K562 (cell line): ENCODE results near the gene YES1. TPM values are rescaled to one million over a fixed set of nuclear protein-coding genes. Genes with fewer than 3 reads are reported as not detected.

ENCODE experiments used
- ARID2 ChIP-seq: fragments of 450-650 bp; IDR thresholded peaks from 2 replicates; pipeline ENCODE4 v1.6.1; 2017; ENCODE audit warnings: antibody characterized with exemption, mild to moderate bottlenecking
- ATF6 ChIP-seq: sonication (generic); formaldehyde crosslinking; IDR thresholded peaks from 2 replicates; pipeline ENCODE4 v1.4.0; 2020; ENCODE audit warnings: mild to moderate bottlenecking, missing genetic modification reagents
- CBX8 ChIP-seq: fragments of 200-600 bp; sonication (generic); IDR thresholded peaks from 2 replicates; pipeline ENCODE4 v1.6.1; 2012; ENCODE audit warnings: borderline replicate concordance, mixed run types, low read depth, mild to moderate bottlenecking, moderate library complexity, mixed read lengths, low read length, control low read depth, inconsistent platforms; ENCODE audit not compliant: poor library complexity, severe bottlenecking; ENCODE audit errors: extremely low read depth
- GABPB1 ChIP-seq: sonication (generic); formaldehyde crosslinking; IDR thresholded peaks from 2 replicates; pipeline ENCODE4 v1.8.0; 2022; ENCODE audit warnings: mild to moderate bottlenecking, missing genetic modification reagents
- GATA2 ChIP-seq: sonication (generic); formaldehyde crosslinking; IDR thresholded peaks from 2 replicates; pipeline ENCODE4 v1.4.0; 2020; ENCODE audit warnings: mild to moderate bottlenecking, missing genetic modification reagents
- HMG20B ChIP-seq: fragments of 250-450 bp; sonication (Bioruptor Pico); IDR thresholded peaks from 2 replicates; pipeline ENCODE4 v1.5.0; 2021; ENCODE audit warnings: mild to moderate bottlenecking
- JUN ChIP-seq, 2 experiments: sonication (generic) in 1 of 2; formaldehyde crosslinking in 1 of 2; IDR thresholded peaks; 2 replicates each; pipeline versions ENCODE4 v1.6.1 to v1.8.0; 2012 to 2022; ENCODE audit warnings: borderline replicate concordance in 2 of 2, mild to moderate bottlenecking in 2 of 2, improper control_type of control experiment in 1 of 2, low read depth in 1 of 2, low read length in 1 of 2, missing genetic modification reagents in 1 of 2
- JUND ChIP-seq, 2 experiments: IDR thresholded peaks; 2 replicates in 1 of 2; 3 replicates in 1 of 2; pipeline ENCODE4 v1.6.1; 2011; ENCODE audit warnings: borderline replicate concordance in 2 of 2, low read depth in 2 of 2, low read length in 2 of 2, improper control_type of control experiment in 1 of 2, missing biosample characterization in 1 of 2, missing genetic modification characterization in 1 of 2, missing genetic modification reagents in 1 of 2
- KAT7 ChIP-seq: sonication (generic); formaldehyde crosslinking; IDR thresholded peaks from 2 replicates; pipeline ENCODE4 v1.8.0; 2022; ENCODE audit warnings: missing genetic modification reagents, mild to moderate bottlenecking, borderline replicate concordance
- KHSRP ChIP-seq: fragments of 450-650 bp; IDR thresholded peaks from 2 replicates; pipeline ENCODE4 v1.6.1; 2017
- MCM5 ChIP-seq: fragments of 450-650 bp; IDR thresholded peaks from 2 replicates; pipeline ENCODE4 v1.6.1; 2016; ENCODE audit warnings: low read depth
- PHB2 ChIP-seq: fragments of 450-650 bp; IDR thresholded peaks from 2 replicates; pipeline ENCODE4 v1.6.1; 2017; ENCODE audit warnings: low read depth
- PHTF2 ChIP-seq: fragments of 250-450 bp; sonication (Bioruptor Pico); IDR thresholded peaks from 2 replicates; pipeline ENCODE4 v1.5.0; 2021; ENCODE audit warnings: mild to moderate bottlenecking
- POLR2B ChIP-seq: fragments of 450-650 bp; IDR thresholded peaks from 2 replicates; pipeline ENCODE4 v1.6.1; 2018; ENCODE audit warnings: low read depth; ENCODE audit not compliant: partially characterized antibody
- PTTG1 ChIP-seq: fragments of 450-650 bp; IDR thresholded peaks from 2 replicates; pipeline ENCODE4 v1.6.1; 2016; ENCODE audit warnings: low read depth, mild to moderate bottlenecking, missing genetic modification characterization, missing compliant biosample characterization
- RBFOX2 ChIP-seq: fragments of 200-400 bp; formaldehyde crosslinking; IDR thresholded peaks from 2 replicates; pipeline ENCODE4 v1.6.1; 2017; ENCODE audit warnings: low read depth, mild to moderate bottlenecking, low read length, moderate library complexity
- RNF2 ChIP-seq: sonication (generic); IDR thresholded peaks from 2 replicates; pipeline ENCODE4 v1.6.1; 2016
- SOX6 ChIP-seq: fragments of 450-650 bp; IDR thresholded peaks from 2 replicates; pipeline ENCODE4 v1.6.1; 2014; ENCODE audit warnings: mild to moderate bottlenecking
- STAT5B ChIP-seq: fragments of 250-450 bp; sonication (Bioruptor Pico); IDR thresholded peaks from 2 replicates; pipeline ENCODE4 v1.8.0; 2021; ENCODE audit warnings: mild to moderate bottlenecking, inconsistent platforms
- TCF3 ChIP-seq: sonication (generic); formaldehyde crosslinking; IDR thresholded peaks from 2 replicates; pipeline ENCODE4 v1.4.0; 2020; ENCODE audit warnings: mild to moderate bottlenecking, missing genetic modification reagents
- TFAP4 ChIP-seq: sonication (generic); formaldehyde crosslinking; IDR thresholded peaks from 2 replicates; pipeline ENCODE4 v1.8.0; 2022; ENCODE audit warnings: missing genetic modification reagents, mild to moderate bottlenecking, moderate library complexity, borderline replicate concordance
- ZNF316 ChIP-seq: fragments of 450-650 bp; IDR thresholded peaks from 2 replicates; pipeline ENCODE4 v1.6.1; 2016
- ZNF347 ChIP-seq: fragments of 450-650 bp; formaldehyde crosslinking; IDR thresholded peaks from 2 replicates; pipeline ENCODE4 v1.4.0; 2020; ENCODE audit warnings: low read depth, mild to moderate bottlenecking, moderate library complexity
- ZNF707 ChIP-seq: fragments of 250-450 bp; sonication (Bioruptor Pico); conservative IDR thresholded peaks from 2 replicates; pipeline ENCODE4 v1.8.0; 2022; ENCODE audit warnings: inconsistent platforms, mild to moderate bottlenecking, moderate library complexity
- polyA plus RNA-seq, 8 experiments: library from polyadenylated mRNA; depleted of rRNA in 4 of 8; stranded (reverse) in 5 of 8; unstranded in 3 of 8; fragments of >200 nt; fragmentation: Nextera tagmentation in 2 of 8; fragmentation: Illumina TruSeq in 1 of 8; extraction: Ambion mirVana in 2 of 8; extraction: Trizol in 1 of 8; gene quantifications; 2 replicates each; pipeline versions ENCODE4 v1.2.1 to v1.2.3, GENCODE V29; 2011 to 2014; ENCODE audit warnings: inconsistent platforms in 1 of 8, missing spikeins in 1 of 8
- total RNA-seq, 7 experiments: library from RNA; depleted of rRNA in 6 of 7; stranded (reverse); fragments of >200 nt in 6 of 7; fragmentation: Illumina TruSeq in 2 of 7; extraction: Trizol in 2 of 7; gene quantifications; 2 replicates each; pipeline versions ENCODE4 v1.2.1 to v1.2.3, GENCODE V29; 2011 to 2021; ENCODE audit warnings: low replicate concordance in 1 of 7
- TF ChIP-seq, protein P1 (sequence below): fragments of 450-650 bp; IDR thresholded peaks from 2 replicates; pipeline ENCODE4 v1.6.1; 2016

YES1 gene
- total and polyA plus RNA-seq, 9 of the 15 experiments (the other 6 are each of a cell fraction or from before 2014, with no cell fraction given), result 37.2 to 115 (median 77.7) TPM

DNA sequence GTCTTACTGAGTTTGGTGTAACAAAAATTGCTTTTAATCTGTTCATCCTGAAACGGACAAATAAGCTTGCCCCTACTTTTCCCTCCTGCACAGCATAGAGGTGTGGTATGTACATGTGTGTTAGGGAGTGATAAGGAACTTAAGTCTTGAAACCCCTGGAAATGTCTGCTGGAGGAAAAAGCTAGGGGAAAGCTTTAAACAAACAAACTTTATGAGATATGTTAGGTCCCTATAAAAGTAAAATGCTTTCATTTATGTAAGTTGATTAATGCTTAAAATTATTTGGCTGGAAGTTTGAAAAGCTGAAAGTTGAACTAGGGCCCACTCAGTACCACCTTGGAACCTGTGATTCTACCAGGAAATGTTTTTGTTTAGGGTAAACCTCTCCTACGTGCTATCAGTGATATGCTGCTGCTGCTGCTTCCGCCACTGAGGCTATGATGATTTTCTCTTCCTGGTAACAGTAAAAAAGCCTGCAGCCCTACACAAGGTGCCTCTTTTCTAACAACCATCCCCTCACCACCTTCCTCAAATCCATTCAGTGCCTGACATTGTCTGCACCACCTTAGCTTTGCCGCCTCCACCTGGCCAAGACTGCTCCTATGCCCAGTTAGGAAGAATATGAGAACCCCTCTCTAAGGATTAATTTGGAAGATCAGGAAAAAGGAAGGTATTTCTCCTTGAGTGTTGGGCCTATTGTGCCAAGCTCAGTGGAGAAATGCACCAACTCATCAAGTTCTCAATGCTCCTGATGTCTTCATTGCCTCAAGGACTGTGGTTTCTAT lies 2.5 kb upstream of the YES1 start (continued):
- TF ChIP-seq, protein P1, sequence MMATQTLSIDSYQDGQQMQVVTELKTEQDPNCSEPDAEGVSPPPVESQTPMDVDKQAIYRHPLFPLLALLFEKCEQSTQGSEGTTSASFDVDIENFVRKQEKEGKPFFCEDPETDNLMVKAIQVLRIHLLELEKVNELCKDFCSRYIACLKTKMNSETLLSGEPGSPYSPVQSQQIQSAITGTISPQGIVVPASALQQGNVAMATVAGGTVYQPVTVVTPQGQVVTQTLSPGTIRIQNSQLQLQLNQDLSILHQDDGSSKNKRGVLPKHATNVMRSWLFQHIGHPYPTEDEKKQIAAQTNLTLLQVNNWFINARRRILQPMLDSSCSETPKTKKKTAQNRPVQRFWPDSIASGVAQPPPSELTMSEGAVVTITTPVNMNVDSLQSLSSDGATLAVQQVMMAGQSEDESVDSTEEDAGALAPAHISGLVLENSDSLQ, result no peak; the same call in 1 of the 2 replicates
- 0 out of 2 replicates have a peak, but pooled peaks have one; percentile 43 for TF ChIP-seq ARID2
- 0 out of 2 replicates have a peak, but pooled peaks have one; percentile 15 for TF ChIP-seq ATF6 (CRISPR knock-in tag)
- peak; percentile 69 for TF ChIP-seq SOX6
- TF ChIP-seq GABPB1 (CRISPR knock-in tag), result peak; percentile 36; the same call in 1 of the 2 replicates
- TF ChIP-seq ZNF347 (CRISPR knock-in tag), result no peak
- TF ChIP-seq RNF2, result peak; percentile 76
- no peak for TF ChIP-seq HMG20B (CRISPR knock-in tag)
- peak; percentile 39 for TF ChIP-seq POLR2B
- no peak for TF ChIP-seq STAT5B
- TF ChIP-seq CBX8, result no peak
- no peak for TF ChIP-seq ZNF707 (CRISPR knock-in tag)
- peak; percentile 64 for TF ChIP-seq RBFOX2
- no peak for TF ChIP-seq MCM5
- peak; percentile 28; the same call in 1 of the 2 replicates for TF ChIP-seq JUND (IDR thresholded peaks at IDR 0.05; ENCODE audit: borderline replicate concordance, low read depth, low read length)
- TF ChIP-seq JUND (tag; IDR thresholded peaks at IDR 0.05; ENCODE audit: borderline replicate concordance, low read depth, low read length), result peak; percentile 43; the same call in 1 of the 3 replicates
- peak; percentile 37; the same call in 1 of the 2 replicates for TF ChIP-seq TFAP4 (CRISPR knock-in tag)
- peak; percentile 78; the same call in 1 of the 2 replicates for TF ChIP-seq KAT7 (CRISPR knock-in tag)
- TF ChIP-seq ZNF316, result peak; percentile 22; the same call in 1 of the 2 replicates
- TF ChIP-seq PTTG1 (tag), result no peak
- TF ChIP-seq JUN (IDR thresholded peaks at IDR 0.05; ENCODE audit: borderline replicate concordance, low read depth, low read length), result no peak
- no peak for TF ChIP-seq JUN (CRISPR knock-in tag; IDR thresholded peaks at IDR 0.05; ENCODE audit: borderline replicate concordance)
- TF ChIP-seq PHTF2 (CRISPR knock-in tag), result no peak
- peak; percentile 12; the same call in 1 of the 2 replicates for TF ChIP-seq PHB2
- peak; percentile 71 for TF ChIP-seq GATA2
- TF ChIP-seq KHSRP, result no peak; the same call in 1 of the 2 replicates
- peak; percentile 91 for TF ChIP-seq TCF3 (CRISPR knock-in tag)
